Bronchial epithelial cell (primary cell): ENCODE results near the gene ASCC2. TPM values are rescaled to one million over a fixed set of nuclear protein-coding genes. Genes with fewer than 3 reads are reported as not detected.

Experiments
- DNase-seq: peaks from one replicate; pipeline ENCODE4 v3.0.0-alpha.2; 2010; ENCODE audit warnings: low read depth
- FAIRE-seq: peaks from 2 replicates; lab custom pipeline; 2011; peaks lifted over from hg19 to GRCh38; lab: Jason Lieb, UNC
- H3K27me3 ChIP-seq: 2 replicates; pipeline ENCODE4 v1.5.1; 2011; ENCODE audit warnings: low read length; ENCODE audit not compliant: control insufficient read depth, insufficient read depth
- H3K36me3 ChIP-seq: 2 replicates; pipeline ENCODE4 v1.5.1; 2011; ENCODE audit warnings: low read length; ENCODE audit not compliant: control insufficient read depth, insufficient read depth
- H3K4me3 ChIP-seq: 2 replicates; pipeline ENCODE4 v1.5.1; 2011; ENCODE audit warnings: mild to moderate bottlenecking, low read depth, low read length, control low read depth
- total RNA-seq: library from RNA; depleted of rRNA; stranded (reverse); fragments of >200 nt; gene quantifications from 2 replicates; pipeline ENCODE4 v1.2.1, GENCODE V29; 2014
- TF ChIP-seq, protein P1 (sequence below): IDR thresholded peaks from 2 replicates; pipeline ENCODE4 v1.5.1; 2011; ENCODE audit warnings: mild to moderate bottlenecking, moderate library complexity, low read length, control low read depth, inconsistent platforms; ENCODE audit not compliant: insufficient read depth, severe bottlenecking

ASCC2 gene
- total RNA-seq, 1 donor from 2014 or later: 26.1 TPM

DNA sequence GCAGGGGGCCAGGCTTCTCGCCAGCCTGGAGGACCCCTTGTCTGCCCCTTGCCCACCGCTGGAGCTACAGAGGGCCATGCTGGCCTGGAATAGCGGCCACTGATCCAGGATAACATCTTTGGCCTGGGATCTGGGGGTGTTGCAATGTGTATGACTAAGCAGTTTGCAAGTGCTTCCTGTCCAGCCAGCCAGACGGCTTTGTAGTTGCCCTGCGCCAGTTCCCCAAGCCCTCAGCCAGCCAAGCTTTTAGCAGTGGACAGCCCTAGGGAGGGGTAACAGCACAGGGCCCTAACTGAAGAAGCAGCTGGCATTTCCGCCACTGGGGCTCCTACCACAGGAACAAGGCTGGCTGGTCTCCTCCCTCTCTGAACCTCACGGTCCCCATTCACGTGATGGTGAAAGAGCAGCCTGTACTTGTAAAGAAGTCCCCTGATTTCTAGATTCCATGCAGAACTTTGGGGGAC lies 38.8 kb downstream of the ASCC2 start:
- TF ChIP-seq, protein P1, sequence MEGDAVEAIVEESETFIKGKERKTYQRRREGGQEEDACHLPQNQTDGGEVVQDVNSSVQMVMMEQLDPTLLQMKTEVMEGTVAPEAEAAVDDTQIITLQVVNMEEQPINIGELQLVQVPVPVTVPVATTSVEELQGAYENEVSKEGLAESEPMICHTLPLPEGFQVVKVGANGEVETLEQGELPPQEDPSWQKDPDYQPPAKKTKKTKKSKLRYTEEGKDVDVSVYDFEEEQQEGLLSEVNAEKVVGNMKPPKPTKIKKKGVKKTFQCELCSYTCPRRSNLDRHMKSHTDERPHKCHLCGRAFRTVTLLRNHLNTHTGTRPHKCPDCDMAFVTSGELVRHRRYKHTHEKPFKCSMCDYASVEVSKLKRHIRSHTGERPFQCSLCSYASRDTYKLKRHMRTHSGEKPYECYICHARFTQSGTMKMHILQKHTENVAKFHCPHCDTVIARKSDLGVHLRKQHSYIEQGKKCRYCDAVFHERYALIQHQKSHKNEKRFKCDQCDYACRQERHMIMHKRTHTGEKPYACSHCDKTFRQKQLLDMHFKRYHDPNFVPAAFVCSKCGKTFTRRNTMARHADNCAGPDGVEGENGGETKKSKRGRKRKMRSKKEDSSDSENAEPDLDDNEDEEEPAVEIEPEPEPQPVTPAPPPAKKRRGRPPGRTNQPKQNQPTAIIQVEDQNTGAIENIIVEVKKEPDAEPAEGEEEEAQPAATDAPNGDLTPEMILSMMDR: peak; percentile 16
- Histone ChIP-seq H3K27me3 (no peaks in the 10 kb centered on the region), H3K4me3 (no peak overlapping the region), H3K36me3 (peaks cover 15% of the 10 kb centered on the region)
- FAIRE-seq: peak; percentile 75
- DNase-seq: peak; percentile 91

DNA sequence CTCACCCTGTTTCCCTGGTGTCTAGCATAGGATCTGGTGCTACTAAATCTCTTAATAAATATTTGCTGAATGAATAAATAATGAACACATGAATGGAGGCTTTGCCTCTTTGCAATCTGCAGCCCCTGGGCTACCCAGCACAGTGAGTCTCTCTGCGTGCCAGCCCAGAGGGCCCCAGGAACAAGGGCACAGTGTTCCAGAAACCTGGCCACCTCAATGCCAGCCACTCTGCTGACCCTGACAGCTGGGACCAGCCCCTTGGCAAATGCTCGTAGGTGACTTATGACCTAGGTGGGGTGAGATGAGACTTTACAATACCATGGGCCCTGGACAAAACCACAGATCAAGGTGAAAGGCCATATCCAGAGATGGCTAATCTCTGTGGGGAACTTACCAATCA lies 39.3 kb downstream of the ASCC2 start:
- TF ChIP-seq, protein P1: no peak
- FAIRE-seq (no peak), DNase-seq (no peak)
- H3K4me3 ChIP-seq: no peak overlapping the region
- H3K27me3 ChIP-seq: no peaks in the 10 kb centered on the region
- peaks cover 13% of the 10 kb centered on the region for H3K36me3 ChIP-seq

DNA sequence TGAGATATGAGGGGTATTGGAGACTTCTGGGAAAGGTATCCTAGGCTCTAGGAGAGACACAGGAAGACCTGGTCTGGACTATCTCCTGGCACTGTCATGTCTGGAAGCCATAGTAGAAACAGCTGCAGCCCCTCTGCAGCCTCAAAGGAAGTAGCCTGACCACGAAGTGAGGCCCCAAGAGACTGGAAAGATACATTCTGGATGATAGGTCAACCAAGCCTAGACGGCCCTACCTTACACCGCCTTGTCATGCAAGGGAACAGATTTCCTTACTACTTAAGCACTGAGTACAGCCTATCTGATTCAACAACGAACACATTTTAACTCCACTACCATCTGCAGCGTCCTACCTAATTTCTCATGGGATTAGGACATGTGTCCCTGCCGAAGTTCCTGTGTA lies 39.8 kb downstream of the ASCC2 start:
- Histone ChIP-seq H3K27me3 (no peaks in the 10 kb centered on the region), H3K4me3 (no peak overlapping the region), H3K36me3 (peaks cover 12% of the 10 kb centered on the region)
- TF ChIP-seq, protein P1: no peak
- DNase-seq: no peak
- FAIRE-seq: peak; percentile 77

DNA sequence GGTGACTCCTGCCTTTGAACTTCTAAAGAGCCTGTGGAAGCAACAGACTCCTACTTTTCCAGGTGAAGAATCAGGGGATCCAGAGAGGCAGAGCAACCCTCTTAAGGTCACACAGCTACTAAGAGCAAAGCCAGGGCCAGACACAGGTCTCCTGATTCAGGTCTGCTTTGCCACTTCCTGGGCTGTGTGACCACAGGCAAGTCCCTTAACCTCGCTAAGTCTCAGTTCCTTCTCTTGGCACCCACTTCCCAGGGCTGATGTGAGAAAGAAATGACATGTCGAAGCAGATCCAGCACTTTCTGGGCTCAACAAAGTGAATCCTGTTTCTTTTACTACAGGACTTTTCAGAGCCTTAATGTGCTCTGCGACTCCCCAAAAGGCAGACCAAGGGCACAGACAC lies 40.7 kb downstream of the ASCC2 start:
- Histone ChIP-seq H3K27me3 (no peaks in the 10 kb centered on the region), H3K4me3 (no peak overlapping the region), H3K36me3 (peaks cover 13% of the 10 kb centered on the region)
- FAIRE-seq (no peak), DNase-seq (no peak)
- TF ChIP-seq, protein P1: no peak

DNA sequence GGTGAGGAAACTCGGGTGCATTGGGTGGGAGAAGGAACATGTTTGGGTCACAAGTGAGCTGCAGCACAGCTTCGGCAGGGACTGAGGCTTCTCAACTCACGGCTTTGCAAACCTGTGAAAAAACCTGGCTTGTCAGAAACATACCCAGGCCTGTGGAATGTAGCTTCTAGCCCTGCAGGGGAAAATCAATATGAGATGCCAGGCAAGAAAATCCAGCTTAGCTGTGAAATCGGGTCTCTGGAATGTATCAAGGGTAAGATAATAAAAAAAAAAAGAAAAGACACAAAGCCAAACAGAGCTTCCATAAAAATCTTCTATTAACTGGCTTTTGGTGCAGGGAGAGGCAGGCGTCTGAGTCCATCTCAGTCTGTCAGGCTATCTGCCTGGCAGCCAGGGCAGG lies 42.4 kb downstream of the ASCC2 start:
- Histone ChIP-seq H3K36me3 (peaks cover 17% of the 10 kb centered on the region), H3K27me3 (no peaks in the 10 kb centered on the region), H3K4me3 (no peak overlapping the region)
- TF ChIP-seq, protein P1: no peak
- DNase-seq (no peak), FAIRE-seq (no peak)

DNA sequence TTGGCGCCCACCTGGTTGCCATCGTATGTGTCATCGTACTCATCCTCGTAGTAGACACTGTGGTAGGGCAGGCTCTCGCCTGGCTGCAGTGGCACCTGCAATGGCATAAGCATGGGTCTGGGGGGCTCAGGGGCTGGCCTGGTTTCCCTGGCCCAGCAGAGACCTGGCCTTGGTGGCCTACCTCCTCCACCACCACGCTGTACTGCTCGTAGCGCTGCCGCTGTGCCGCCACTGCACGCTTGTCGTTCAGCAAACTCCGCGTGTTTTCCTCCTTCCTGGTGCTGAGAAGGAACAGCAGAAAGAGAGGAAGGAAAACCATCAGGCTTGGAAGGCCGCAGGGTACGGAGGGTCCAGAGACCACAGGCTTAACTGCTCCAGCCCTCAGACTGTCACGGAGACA lies 44.7 kb downstream of the ASCC2 start:
- FAIRE-seq (no peak), DNase-seq (no peak)
- H3K36me3 ChIP-seq: peaks cover 30% of the 10 kb centered on the region
- TF ChIP-seq, protein P1: no peak
- H3K27me3 ChIP-seq: no peaks in the 10 kb centered on the region
- no peak overlapping the region for H3K4me3 ChIP-seq
